Activated T-cell treated with anti-CD3 and anti-CD28 coated beads, Interleukin-2, amount 50 U/mL, for 72 hours (primary cell): Measurements from ENCODE around the gene YARS2. TPM values are rescaled to one million over a fixed set of nuclear protein-coding genes. Genes with fewer than 3 reads are reported as not detected.
"Not testable (repeated sequence)": the region's sequence is repeated elsewhere in the genome, so short reads cannot be mapped to it uniquely, and the experiment has no call there.

ENCODE experiments used
- ATAC-seq, 2 donors: fragments of 150-1000 bp; cut with Tn5 transposase; replicated peaks in 1 of 2; 2 replicates each; pipeline ENCODE4 v1.10.0; 2021; ENCODE audit warnings: moderate library complexity in 2 of 2, mild to moderate bottlenecking in 1 of 2
- DNase-seq, 2 donors: peaks; one replicate each; pipeline ENCODE4 v3.0.0; 2021 to 2022; ENCODE audit warnings: mixed read lengths in 1 of 2
- H3K27ac Mint-ChIP-seq: one replicate; pipeline ENCODE4 v1.8.0; 2022; ENCODE audit warnings: mild to moderate bottlenecking, moderate library complexity, mixed read lengths
- H3K27me3 Mint-ChIP-seq: one replicate; pipeline ENCODE4 v1.8.0; 2022; ENCODE audit warnings: low read depth, mixed read lengths
- H3K36me3 Mint-ChIP-seq, 2 donors: one replicate each; pipeline ENCODE4 v1.8.0; 2022; ENCODE audit warnings: mixed read lengths in 2 of 2, mild to moderate bottlenecking in 1 of 2; ENCODE audit not compliant: insufficient read depth in 2 of 2
- H3K4me1 Mint-ChIP-seq: one replicate; pipeline ENCODE4 v1.8.0; 2022; ENCODE audit warnings: low read depth, mixed read lengths
- H3K4me3 Mint-ChIP-seq, 2 donors: one replicate each; pipeline ENCODE4 v1.8.0; 2022; ENCODE audit warnings: mild to moderate bottlenecking in 2 of 2, mixed read lengths in 2 of 2, moderate library complexity in 2 of 2
- H3K9me3 Mint-ChIP-seq, 2 donors: one replicate each; pipeline ENCODE4 v1.8.0; 2022; ENCODE audit warnings: mixed read lengths in 2 of 2
- total RNA-seq, 2 donors: library from RNA; stranded (reverse); gene quantifications; one replicate each; pipeline ENCODE4 v1.2.3, GENCODE V29; 2022

The YARS2 gene
- total RNA-seq, 2 donors from 2014 or later, result 14.5 to 25.4 TPM

DNA sequence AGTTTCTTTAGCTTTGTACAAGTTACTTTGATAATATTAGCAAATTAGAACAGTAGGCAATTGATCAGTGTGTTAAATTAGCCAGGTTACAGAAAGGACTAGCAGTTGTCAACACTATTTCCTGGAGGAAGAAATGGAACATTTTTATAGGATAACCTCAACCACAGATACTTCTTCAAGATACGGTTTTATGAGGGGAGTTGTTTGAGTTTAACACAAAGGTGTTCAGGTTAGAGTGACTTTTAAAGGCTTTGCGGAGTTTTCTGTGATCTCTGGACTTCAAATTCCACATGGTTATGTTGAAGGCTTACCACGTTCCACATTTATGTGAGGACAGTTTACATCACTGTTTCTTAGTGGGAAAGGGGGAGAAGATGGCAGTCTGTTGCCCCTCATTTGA, 19.3 kb downstream of the YARS2 start:
- no peak for DNase-seq
- Mint-ChIP-seq H3K27me3 (no peaks in the 10 kb centered on the region), H3K27ac (peak overlapping the region; percentile 69), H3K36me3 (peaks cover 0 to 22% of the 10 kb centered on the region in 2 donors), H3K4me1 (no peaks in the 10 kb centered on the region), H3K9me3 (no peaks in the 10 kb centered on the region), H3K4me3 (no peak overlapping the region)
- no peak for ATAC-seq

DNA sequence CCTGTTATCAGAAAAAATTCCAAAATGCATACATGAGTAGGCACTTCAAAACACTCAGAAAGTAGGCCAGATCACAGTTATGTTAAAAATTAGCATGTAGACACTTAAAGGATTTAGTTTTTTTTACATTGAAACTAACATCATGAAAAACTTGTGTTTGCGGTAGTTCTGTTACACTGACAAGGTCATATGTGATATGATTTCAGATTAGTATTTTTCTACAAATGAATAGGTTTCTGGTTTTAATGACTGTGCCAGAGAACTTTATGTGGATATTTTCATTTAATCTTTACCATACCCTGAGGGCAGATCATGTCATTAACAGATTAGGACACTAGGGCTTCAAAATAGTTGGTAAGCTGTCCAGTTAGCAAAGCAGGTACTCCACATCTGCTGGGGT, 20.7 kb downstream of the YARS2 start:
- ATAC-seq (no peak), DNase-seq (no peak)
- no peak overlapping the region for H3K27ac Mint-ChIP-seq
- H3K36me3 Mint-ChIP-seq, result peaks cover 0 to 19% of the 10 kb centered on the region in 2 donors
- no peaks in the 10 kb centered on the region for H3K9me3 Mint-ChIP-seq
- peaks cover 2% of the 10 kb centered on the region for H3K4me1 Mint-ChIP-seq
- no peak overlapping the region for H3K4me3 Mint-ChIP-seq
- no peaks in the 10 kb centered on the region for H3K27me3 Mint-ChIP-seq

DNA sequence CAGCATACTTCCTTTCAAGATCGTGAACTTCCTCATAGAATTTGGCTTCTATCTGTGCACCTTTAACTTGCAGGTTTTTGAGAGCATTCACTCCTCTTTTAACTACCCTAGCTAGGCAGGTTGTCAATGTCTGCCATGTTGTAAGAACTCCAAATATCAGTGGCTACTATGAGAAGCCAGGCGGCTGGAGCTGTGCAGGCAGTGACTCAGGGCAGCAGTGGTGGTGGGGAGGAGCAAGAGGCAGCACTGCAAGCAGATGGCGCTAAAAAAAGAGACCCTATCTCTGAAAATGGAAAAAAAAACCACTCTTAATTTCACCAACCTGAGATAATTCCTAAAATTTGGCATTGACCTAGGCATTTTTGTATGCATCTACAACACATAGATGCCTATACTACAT, 28.5 kb downstream of the YARS2 start:
- Mint-ChIP-seq H3K36me3 (peaks cover 5 to 12% of the 10 kb centered on the region in 2 donors), H3K27me3 (no peaks in the 10 kb centered on the region), H3K4me1 (peaks cover 7% of the 10 kb centered on the region), H3K27ac (peak overlapping the region; percentile 56), H3K4me3 (no peak overlapping the region), H3K9me3 (no peaks in the 10 kb centered on the region)
- DNase-seq (no peak), ATAC-seq (no peak)

DNA sequence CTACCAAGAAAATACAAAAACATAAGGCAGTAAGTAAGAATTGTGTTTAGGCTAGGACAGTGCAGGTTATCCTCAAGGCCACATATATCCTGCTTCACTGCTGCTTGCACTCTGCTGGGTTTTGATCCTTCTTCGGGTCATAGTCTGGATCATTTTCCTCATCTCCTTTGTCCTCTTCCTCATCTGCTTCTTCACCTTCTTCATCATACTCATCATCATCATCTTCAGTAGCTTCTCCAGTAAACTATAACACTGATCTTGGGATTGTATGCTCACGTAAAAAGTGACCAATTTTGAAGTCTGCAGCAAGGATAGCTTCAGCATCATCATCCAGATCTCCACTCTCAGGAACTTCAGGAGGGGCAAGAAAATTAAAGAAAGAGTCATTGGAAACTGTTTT, 29.4 kb downstream of the YARS2 start:
- Mint-ChIP-seq H3K4me1 (peaks cover 7% of the 10 kb centered on the region), H3K9me3 (no peaks in the 10 kb centered on the region), H3K36me3 (peaks cover 5 to 11% of the 10 kb centered on the region in 2 donors), H3K27ac (peak overlapping the region; percentile 36), H3K4me3 (no peak overlapping the region), H3K27me3 (no peaks in the 10 kb centered on the region)
- ATAC-seq, result no peak
- DNase-seq, result no peak

DNA sequence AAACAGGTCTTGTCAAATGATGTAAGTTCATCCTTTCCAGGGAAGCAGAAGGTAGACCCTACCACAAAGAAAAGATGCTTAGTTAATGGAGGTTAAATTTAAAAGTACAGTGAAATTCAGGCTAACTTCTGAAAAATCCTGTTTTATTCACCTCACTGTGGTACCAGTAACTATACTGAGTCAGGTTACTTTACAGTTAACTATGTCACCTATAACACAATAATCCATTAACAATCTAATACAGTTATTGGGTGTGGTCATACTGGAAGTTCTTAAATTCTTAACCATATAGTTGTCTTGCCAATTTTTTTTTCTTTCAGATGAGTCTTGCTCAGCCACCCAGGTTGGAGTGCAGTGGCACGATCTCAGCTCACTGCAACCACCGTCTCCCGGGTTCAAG, 30.4 kb downstream of the YARS2 start:
- not testable (repeated sequence) for DNase-seq, ATAC-seq, H3K9me3 Mint-ChIP-seq, H3K4me1 Mint-ChIP-seq, H3K27ac Mint-ChIP-seq, H3K4me3 Mint-ChIP-seq, H3K27me3 Mint-ChIP-seq
- H3K36me3 Mint-ChIP-seq, result peaks cover 5 to 11% of the 10 kb centered on the region in 2 donors

DNA sequence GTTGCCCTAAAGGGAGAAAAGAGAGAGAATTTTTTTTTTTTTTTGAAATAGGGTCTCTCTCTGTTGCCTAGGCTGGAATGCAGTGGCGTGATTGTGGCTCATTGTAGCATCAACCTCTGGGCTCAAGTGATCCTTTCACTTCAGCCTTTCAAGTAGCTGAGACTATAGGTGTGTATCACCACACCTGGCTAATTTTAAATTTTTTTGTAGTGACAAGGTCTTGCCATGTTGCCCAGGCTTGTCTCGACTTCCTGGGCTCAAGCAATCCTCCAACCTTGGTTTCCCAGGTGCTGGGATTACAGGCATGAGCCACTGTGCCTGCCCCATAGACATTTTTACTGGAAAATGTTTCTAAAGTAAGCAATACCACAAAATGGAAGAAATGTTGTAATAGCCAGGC, 36.8 kb downstream of the YARS2 start:
- no peak for ATAC-seq

DNA sequence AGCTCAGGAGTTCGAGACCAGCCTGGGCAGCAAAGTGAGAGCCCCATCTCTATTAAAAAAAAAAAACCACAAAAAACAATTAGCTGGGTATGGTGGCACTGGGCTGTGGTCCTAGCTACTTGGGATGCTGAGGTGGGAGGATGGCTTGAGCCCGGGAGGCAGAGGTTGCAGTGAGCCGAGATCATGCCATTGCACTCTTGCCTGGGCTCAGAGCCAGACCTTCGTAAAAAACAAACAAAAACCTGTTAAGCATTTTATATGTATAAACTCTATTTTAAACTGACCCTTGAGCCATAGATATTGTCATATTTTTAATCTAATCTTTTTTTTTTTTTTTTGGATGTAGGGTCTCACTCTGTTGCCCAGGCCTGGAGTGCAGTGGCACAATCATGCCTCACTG, 40.9 kb downstream of the YARS2 start:
- Mint-ChIP-seq H3K4me3 (no peak overlapping the region), H3K4me1 (no peaks in the 10 kb centered on the region), H3K27ac (no peak overlapping the region), H3K27me3 (no peaks in the 10 kb centered on the region), H3K36me3 (peaks cover 4 to 7% of the 10 kb centered on the region in 2 donors), H3K9me3 (no peaks in the 10 kb centered on the region)
- no peak for ATAC-seq
- no peak for DNase-seq

More for the DNA sequence above, 36.8 kb downstream of the YARS2 start:
- no peaks in the 10 kb centered on the region for H3K9me3 Mint-ChIP-seq
- H3K36me3 Mint-ChIP-seq, result peaks cover 1 to 2% of the 10 kb centered on the region in 2 donors
- H3K4me3 Mint-ChIP-seq, result no peak overlapping the region
- peak overlapping the region; percentile 63 for H3K27ac Mint-ChIP-seq
- no peaks in the 10 kb centered on the region for H3K27me3 Mint-ChIP-seq
- H3K4me1 Mint-ChIP-seq, result no peaks in the 10 kb centered on the region
- no peak for DNase-seq

DNA sequence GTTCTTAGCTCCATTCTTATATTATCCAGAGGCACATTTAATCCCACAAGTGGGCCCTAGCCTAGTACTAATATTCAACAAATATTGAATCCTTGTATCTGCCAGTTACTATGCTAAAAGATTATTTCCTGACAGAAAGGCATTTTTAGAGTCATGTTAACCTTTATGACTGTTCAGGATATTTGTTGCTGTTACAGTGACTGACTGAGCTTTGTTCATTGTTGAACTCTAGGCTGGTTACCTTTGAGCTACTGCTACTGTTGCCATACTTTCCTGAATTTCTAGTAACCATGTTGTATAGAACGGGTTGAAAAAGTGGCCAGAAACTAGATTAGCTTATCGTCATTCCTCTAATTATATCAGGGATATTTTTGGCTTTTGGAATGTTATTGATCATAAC, 46.8 kb downstream of the YARS2 start:
- Mint-ChIP-seq H3K27ac (no peak overlapping the region), H3K27me3 (no peaks in the 10 kb centered on the region), H3K36me3 (peaks cover 2 to 6% of the 10 kb centered on the region in 2 donors), H3K9me3 (no peaks in the 10 kb centered on the region), H3K4me3 (no peak overlapping the region), H3K4me1 (peaks cover 6% of the 10 kb centered on the region)
- ATAC-seq, result no peak
- DNase-seq, result no peak

DNA sequence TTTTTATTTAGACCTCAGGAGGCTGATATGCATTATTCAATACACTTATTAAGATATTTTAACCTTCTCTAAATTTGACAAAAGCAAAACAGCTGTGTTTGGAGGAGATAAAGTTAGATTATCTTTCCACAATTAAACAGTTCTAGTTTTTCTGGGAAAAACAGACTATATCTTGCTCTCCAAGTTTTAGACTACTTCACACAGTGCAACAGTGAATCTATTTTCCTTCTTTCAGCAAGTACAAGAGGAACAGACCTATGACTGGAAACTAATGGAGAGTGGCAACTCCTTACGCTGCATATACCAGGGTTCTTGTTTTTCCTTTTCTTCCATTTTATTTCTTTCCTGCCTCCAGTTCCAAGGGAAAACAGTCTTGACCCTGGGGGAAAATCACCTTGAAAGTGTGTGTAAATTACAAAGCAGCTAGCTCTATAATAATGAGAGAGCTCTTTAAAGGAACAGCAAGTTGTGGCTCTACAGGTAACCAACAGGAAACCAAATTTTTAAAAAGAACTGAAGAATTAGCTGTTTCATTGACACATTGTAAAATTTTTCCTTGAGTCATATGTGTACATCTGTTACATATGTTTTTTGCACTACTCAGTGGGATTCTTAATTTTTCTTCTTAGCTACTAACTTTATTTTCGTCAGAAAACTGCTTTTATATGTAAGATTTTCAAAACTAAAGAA, 49.2 kb downstream of the YARS2 start:
- no peaks in the 10 kb centered on the region for H3K9me3 Mint-ChIP-seq
- peak overlapping the region in 1 of 2 donors; percentile 34 for H3K4me3 Mint-ChIP-seq
- peaks cover 6% of the 10 kb centered on the region for H3K4me1 Mint-ChIP-seq
- no peaks in the 10 kb centered on the region for H3K27me3 Mint-ChIP-seq
- no peak for DNase-seq
- no peaks in the 10 kb centered on the region for H3K36me3 Mint-ChIP-seq
- ATAC-seq, result peak in 1 of 2 donors; percentile 75
- peak overlapping the region; percentile 59 for H3K27ac Mint-ChIP-seq

DNA sequence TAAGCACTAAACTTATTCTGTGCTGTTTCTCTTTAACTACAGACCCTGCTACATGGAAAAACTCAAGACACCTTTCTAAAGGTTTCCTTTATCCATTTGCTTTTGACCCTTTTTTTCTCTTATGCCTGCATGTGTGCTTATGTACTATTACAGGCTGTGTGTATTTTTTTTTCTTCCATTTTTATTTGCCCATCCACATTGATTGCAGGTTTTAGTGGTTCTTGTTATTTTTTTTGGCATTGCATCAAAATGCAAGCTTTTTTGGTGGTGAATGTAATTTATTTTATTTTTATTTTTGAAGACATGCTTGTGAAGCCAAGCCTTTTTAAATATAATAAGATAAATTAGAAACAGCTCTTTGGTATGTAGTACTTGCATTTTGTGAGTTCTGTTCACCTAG, 49.9 kb downstream of the YARS2 start:
- H3K27me3 Mint-ChIP-seq, result no peaks in the 10 kb centered on the region
- H3K27ac Mint-ChIP-seq, result peak overlapping the region; percentile 54
- no peak for ATAC-seq
- DNase-seq, result no peak
- H3K9me3 Mint-ChIP-seq, result no peaks in the 10 kb centered on the region
- no peak overlapping the region for H3K4me3 Mint-ChIP-seq
- H3K36me3 Mint-ChIP-seq, result no peaks in the 10 kb centered on the region
- H3K4me1 Mint-ChIP-seq, result peaks cover 6% of the 10 kb centered on the region

DNA sequence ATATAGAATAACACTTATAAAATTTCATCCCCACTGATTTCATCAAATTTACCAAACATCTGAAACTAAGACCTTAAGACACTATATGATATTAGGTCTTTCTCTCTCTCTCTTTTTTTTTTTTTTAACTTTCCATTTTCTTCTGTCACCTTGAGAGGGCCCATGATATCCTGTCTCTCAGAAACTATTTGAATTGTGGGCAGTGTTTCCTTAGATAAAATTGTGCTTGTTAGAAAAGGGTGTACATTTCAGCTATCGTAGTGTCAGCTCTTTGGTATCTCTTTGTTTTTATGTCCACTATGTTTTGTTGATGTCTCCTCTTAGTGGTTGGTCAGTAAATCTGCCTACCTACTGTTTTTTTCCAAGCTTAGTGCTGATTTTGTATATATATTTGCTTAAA, 52.8 kb downstream of the YARS2 start:
- Mint-ChIP-seq H3K36me3 (no peaks in the 10 kb centered on the region), H3K27me3 (no peaks in the 10 kb centered on the region), H3K9me3 (no peaks in the 10 kb centered on the region), H3K27ac (peak overlapping the region; percentile 59), H3K4me1 (peaks cover 6% of the 10 kb centered on the region), H3K4me3 (no peak overlapping the region)
- ATAC-seq (no peak), DNase-seq (no peak)

DNA sequence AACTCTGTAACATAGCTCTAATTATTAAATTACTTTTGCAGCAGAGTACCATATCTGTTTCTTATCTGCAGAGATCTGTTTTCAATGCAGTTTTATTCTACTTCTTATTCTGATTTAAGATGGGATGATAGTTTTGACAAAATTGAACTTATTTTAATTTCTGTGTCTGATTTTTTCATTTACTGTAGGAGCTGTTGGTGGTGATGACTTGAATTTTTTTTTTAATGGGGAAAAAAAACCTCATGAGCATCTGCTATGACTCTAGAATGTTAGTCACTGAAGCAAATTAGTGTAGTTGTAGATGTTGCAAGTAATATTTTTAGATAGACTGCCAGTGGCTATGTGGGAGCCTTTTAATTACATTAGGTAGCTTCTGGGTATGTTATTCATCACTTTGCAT, 53.2 kb downstream of the YARS2 start:
- DNase-seq (no peak), ATAC-seq (no peak)
- Mint-ChIP-seq H3K27ac (no peak overlapping the region), H3K4me3 (no peak overlapping the region), H3K36me3 (no peaks in the 10 kb centered on the region), H3K9me3 (no peaks in the 10 kb centered on the region), H3K27me3 (no peaks in the 10 kb centered on the region), H3K4me1 (peaks cover 7% of the 10 kb centered on the region)

DNA sequence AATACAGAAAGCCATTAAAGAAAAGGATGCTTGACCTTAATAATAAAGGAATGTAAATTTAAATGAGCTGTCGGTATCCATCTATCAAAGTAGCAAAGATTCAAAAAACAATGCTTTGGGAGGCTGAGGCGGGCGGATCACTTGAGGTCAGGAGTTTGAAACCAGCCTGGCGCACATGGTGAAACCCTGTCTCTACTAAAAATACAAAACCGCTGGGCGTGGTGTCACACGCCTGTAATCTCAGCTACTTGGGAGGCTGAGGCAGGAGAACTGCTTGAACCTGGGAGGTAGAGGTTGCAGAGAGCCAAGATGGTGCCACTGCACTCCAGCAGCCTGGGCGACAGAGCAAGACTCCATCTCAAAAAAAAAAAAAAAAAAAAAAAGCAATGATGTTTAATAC, 56.3 kb downstream of the YARS2 start:
- not testable (repeated sequence) for H3K9me3 Mint-ChIP-seq, H3K27me3 Mint-ChIP-seq, DNase-seq, H3K4me1 Mint-ChIP-seq, H3K27ac Mint-ChIP-seq, ATAC-seq, H3K4me3 Mint-ChIP-seq
- peaks cover 2 to 10% of the 10 kb centered on the region in 2 donors for H3K36me3 Mint-ChIP-seq

DNA sequence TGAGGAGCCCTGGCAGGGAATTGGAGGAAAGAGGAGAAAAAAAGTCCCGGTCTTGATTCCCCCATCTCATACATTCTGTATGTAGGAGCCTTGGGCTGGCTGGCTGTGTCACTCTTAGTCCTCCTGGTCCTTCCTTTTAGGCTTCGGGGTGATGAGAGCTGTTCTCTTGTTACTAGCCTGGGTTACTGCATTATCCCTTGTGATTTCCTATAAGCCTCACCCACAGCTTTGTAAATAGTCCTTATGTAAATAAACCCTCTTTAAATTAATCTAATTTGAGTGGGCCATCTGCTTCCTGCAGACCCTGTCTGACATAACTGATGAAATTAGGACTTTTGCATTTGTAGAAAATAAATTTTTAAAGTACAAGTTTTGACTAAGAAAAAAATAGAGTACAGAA, 57.4 kb downstream of the YARS2 start:
- no peak overlapping the region for H3K27ac Mint-ChIP-seq
- H3K4me1 Mint-ChIP-seq, result peaks cover 16% of the 10 kb centered on the region
- no peak for ATAC-seq
- no peak overlapping the region for H3K4me3 Mint-ChIP-seq
- H3K36me3 Mint-ChIP-seq, result peaks cover 2 to 16% of the 10 kb centered on the region in 2 donors
- DNase-seq, result no peak
- H3K9me3 Mint-ChIP-seq, result no peaks in the 10 kb centered on the region
- H3K27me3 Mint-ChIP-seq, result no peaks in the 10 kb centered on the region
